GM10248 (cell line): Measurements from ENCODE around the gene SEC63.
"Not testable (repeated sequence)": the region's sequence is repeated elsewhere in the genome, so short reads cannot be mapped to it uniquely, and the experiment has no call there.

Source experiments
- CTCF ChIA-PET: fragments of 300-600 bp; sonication (Branson Sonifier 250); formaldehyde crosslinking; extraction: SDS; loops from one replicate; lab custom pipeline; 2021; ENCODE audit warnings: antibody characterized with exemption; lab: Yijun Ruan, JAX
- POLR2A ChIA-PET: fragments of 350-650 bp; sonication (Branson Sonifier 250); formaldehyde crosslinking; extraction: SDS; loops from one replicate; lab custom pipeline; 2020; ENCODE audit warnings: antibody characterized with exemption; lab: Yijun Ruan, JAX
- DNase-seq: peaks from one replicate; pipeline ENCODE4 v3.0.0; 2012; ENCODE audit errors: extremely low spot score
- TF ChIP-seq, protein P1 (sequence below): IDR thresholded peaks from 2 replicates; pipeline ENCODE4 v1.5.1; 2012; ENCODE audit warnings: mild to moderate bottlenecking, low read depth; ENCODE audit errors: extremely low read depth, missing control alignments, control extremely low read depth

The SEC63 gene

DNA sequence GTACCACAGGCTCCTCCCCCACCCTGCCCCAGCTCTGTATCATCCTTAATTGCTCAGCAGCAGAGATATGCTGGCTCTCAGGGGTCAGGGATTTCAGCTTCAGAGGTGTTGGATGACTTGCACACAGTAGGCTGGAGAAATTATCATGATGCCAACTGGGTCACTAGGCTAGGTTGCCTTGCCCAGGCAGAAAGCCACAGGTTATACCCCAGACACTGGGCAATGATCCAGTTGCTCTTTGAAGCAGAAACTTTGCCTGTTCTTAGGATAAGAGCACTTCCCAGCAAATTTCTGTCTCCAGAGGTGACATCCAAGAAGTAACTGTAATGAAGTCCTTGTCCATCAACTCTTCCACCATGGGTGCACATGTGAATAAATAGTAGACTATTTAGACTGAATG lies 95.6 kb downstream of the SEC63 start:
- DNase-seq = no peak
- POLR2A ChIA-PET = no interaction called here
- CTCF ChIA-PET = no interaction called here

DNA sequence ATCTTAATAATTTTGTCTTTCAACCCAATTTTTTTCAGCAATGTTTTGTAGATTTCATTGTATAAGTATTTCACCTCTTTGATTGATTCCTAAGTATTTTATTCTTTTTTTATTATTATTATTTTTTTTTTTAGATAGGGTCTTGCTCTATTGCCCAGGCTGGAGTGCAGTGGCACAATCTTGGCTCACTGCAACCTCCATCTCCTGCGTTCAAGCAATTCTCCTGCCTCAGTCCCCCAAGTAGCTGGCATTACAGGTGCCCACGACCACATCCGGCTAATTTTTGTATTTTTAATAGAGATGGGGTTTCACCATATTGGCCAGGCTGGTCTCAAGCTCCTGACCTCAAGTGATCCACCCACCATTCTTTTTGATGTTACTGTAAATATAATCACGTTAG lies 97.0 kb downstream of the SEC63 start:
- DNase-seq, POLR2A ChIA-PET: not testable (repeated sequence)
- CTCF ChIA-PET = interaction anchor here (1.0 kb wide), 2 partner anchors 9 to 39 kb away, joined by 3 read pairs; no protein-coding TSS in a partner anchor

More for the DNA sequence above, 95.6 kb downstream of the SEC63 start:
- TF ChIP-seq, protein P1, sequence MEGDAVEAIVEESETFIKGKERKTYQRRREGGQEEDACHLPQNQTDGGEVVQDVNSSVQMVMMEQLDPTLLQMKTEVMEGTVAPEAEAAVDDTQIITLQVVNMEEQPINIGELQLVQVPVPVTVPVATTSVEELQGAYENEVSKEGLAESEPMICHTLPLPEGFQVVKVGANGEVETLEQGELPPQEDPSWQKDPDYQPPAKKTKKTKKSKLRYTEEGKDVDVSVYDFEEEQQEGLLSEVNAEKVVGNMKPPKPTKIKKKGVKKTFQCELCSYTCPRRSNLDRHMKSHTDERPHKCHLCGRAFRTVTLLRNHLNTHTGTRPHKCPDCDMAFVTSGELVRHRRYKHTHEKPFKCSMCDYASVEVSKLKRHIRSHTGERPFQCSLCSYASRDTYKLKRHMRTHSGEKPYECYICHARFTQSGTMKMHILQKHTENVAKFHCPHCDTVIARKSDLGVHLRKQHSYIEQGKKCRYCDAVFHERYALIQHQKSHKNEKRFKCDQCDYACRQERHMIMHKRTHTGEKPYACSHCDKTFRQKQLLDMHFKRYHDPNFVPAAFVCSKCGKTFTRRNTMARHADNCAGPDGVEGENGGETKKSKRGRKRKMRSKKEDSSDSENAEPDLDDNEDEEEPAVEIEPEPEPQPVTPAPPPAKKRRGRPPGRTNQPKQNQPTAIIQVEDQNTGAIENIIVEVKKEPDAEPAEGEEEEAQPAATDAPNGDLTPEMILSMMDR = no peak

- DNase-seq, POLR2A ChIA-PET: not testable (repeated sequence)
- CTCF ChIA-PET = interaction anchor here (1.0 kb wide), 1 partner anchor 9 kb away, joined by 3 read pairs; no protein-coding TSS in a partner anchor
Observed at GRCh38 chr6:107860144-107860543, 97.9 kb downstream of the SEC63 start.

DNA sequence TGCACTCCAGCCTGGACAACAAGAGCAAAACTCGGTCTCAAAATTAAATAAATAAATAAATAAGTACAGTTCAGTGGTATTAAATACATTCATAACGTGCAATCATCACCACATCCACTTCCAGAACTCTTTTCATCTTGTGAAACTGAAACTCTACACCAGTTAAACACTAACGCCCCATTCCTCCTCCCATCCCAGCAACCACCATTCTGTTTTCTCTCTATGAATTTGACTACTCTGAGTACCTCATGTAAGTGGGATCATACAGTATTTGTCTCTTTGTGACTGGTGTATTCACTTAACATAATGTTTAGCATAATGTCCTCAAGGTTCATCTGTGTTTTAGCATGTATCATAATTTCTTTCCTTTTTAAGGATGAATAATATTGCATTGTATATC lies 104.8 kb downstream of the SEC63 start:
- POLR2A ChIA-PET = no interaction called here
- TF ChIP-seq, protein P1 = no peak
- CTCF ChIA-PET = no interaction called here
- DNase-seq = no peak

DNA sequence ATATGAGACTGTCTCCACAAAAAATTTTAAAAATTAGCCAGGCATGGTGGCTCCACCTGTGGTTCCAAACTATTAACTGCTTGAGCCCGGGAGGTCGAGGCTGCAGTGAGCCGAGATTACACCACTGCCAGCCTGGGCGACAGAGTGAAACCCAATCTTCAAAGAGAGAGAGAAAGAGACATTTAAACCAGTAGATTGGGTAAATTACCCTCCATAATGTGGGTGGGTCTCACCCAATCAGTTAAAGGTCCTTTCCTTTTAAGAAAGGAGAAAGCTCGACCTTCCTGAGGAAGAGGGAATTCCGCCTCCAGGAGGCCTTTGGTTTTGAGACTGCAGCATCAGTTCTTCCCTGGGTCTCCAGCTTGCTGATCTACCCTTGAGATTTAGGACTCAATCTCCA lies 108.7 kb downstream of the SEC63 start:
- ChIA-PET CTCF (interaction anchor here (0.8 to 4.4 kb wide), 14 partner anchors 9 to 207 kb away, joined by 3 to 75 read pairs (median 4); no protein-coding TSS in a partner anchor), POLR2A (no interaction called here)

DNA sequence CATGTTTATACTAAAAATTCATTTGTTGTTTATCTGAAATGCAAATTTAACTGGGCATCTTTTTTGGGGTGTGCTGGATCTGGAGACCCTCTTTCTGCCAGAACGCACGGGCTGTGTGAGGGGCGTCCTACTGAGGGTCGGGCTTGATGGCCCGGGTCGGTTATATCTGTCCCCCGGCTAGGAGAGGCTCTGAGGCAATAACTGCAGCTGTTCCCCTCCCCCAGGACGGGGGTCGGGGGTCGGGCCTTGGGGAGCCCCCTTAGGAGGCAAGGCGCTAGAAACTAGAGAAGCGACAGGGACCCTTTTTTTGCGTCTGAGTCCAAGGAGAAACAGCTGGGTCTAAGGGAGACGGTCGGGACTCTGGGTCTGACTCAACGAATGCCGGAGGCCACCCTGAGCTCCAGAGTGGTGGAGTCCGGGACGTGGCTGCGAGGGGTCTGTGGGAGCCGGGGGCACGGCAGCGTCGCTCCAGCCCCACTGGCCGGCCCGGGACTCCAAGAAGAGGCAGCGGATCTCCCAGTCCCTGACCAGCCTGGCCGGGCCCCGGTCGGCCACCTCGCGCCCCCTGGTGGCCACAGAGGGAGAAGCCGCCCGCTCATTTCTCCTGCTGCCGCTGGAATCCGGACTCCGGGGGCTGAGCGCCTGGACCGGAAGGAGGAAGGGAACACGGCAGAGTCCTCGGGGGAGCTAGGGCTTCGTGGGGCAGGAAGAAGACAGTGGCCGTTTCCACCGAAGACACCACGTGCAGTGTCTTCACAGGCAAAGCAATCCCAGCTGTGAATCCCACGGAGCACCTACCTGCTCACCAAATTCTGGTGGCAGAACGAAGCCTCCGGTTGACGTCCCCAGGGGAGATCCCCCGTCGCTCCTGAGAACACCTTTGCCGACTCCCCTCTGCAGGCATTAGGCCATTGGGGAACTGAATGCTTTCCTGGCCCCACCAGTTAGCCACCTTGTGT lies 109.9 kb downstream of the SEC63 start:
- POLR2A ChIA-PET = no interaction called here

More for the DNA sequence above, 108.7 kb downstream of the SEC63 start:
- no peak for DNase-seq
- TF ChIP-seq, protein P1 = no peak

GRCh38 chr6:107846262-107846795 lies 111.7 kb downstream of the SEC63 start:
- no peak for DNase-seq
- ChIA-PET POLR2A (no interaction called here), CTCF (interaction anchor here (0.8 to 4.4 kb wide), 9 partner anchors 10 to 183 kb away, joined by 3 to 75 read pairs (median 9); no protein-coding TSS in a partner anchor)
- TF ChIP-seq, protein P1 = no peak

More for the DNA sequence above, 109.9 kb downstream of the SEC63 start:
- TF ChIP-seq, protein P1 = peak; percentile 88
- peak; percentile 88 for DNase-seq
- CTCF ChIA-PET = interaction anchor here (0.7 to 4.4 kb wide), 32 partner anchors 8 to 632 kb away, joined by 3 to 75 read pairs (median 4); no protein-coding TSS in a partner anchor
